ENCODE data around the gene CENPC.
"Not testable (repeated sequence)": the region's sequence is repeated elsewhere in the genome, so short reads cannot be mapped to it uniquely, and the experiment has no call there.

CENPC gene

GRCh38 chr4:67554096-67554495 is 8.8 kb upstream of the CENPC start:
- H3K9ac ChIP-seq (ENCODE audit: low read length in 5 of 5): no peak overlapping the region
- no peaks in the 10 kb centered on the region for H3K36me3 ChIP-seq (ENCODE audit: control insufficient read depth in 5 of 5, insufficient read depth in 5 of 5, low read length in 5 of 5)
- no peak overlapping the region for H3K27ac ChIP-seq (ENCODE audit: low read depth, low read length)
- H3K9me3 ChIP-seq (ENCODE audit: control insufficient read depth in 5 of 5, low read length in 5 of 5): no peaks in the 10 kb centered on the region
- no peak overlapping the region for H3K4me3 ChIP-seq (ENCODE audit: low read depth in 1 of 5, low read length in 5 of 5)
- H3K27me3 ChIP-seq (ENCODE audit: control insufficient read depth in 5 of 5, insufficient read depth in 4 of 5, low read length in 5 of 5): no peaks in the 10 kb centered on the region
- no peaks in the 10 kb centered on the region for H3K4me1 ChIP-seq (ENCODE audit: control insufficient read depth in 5 of 5, insufficient read depth in 5 of 5, low read length in 5 of 5)

- H3K27me3 ChIP-seq (ENCODE audit: control insufficient read depth in 5 of 5, insufficient read depth in 4 of 5, low read length in 5 of 5); H3K4me1 ChIP-seq (ENCODE audit: control insufficient read depth in 5 of 5, insufficient read depth in 5 of 5, low read length in 5 of 5); H3K4me3 ChIP-seq (ENCODE audit: low read depth in 1 of 5, low read length in 5 of 5); H3K27ac ChIP-seq (ENCODE audit: low read depth, low read length); H3K9ac ChIP-seq (ENCODE audit: low read length in 5 of 5); H3K36me3 ChIP-seq (ENCODE audit: control insufficient read depth in 5 of 5, insufficient read depth in 5 of 5, low read length in 5 of 5); H3K9me3 ChIP-seq (ENCODE audit: control insufficient read depth in 5 of 5, low read length in 5 of 5): not testable (repeated sequence)
Observed at GRCh38 chr4:67552146-67552792, 7.0 kb upstream of the CENPC start.

DNA sequence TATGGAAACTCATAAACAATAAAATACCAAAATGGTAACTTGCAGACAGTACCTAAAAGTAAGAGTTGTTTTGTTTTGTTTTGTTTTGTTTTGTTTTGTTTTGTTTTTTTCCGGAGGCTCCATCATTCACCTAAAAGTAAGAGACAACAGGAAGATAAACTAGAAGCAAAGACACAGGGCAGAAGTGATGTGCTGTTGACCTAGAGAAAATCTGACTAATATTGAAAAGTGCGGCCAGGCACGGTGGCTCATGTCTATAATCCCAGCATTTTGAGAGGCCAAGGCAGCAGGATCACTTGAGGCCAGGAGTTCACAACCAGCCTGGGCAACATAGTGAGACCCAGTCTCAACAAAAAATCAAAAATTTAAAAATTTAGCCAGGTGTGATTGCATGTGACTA is 5.6 kb upstream of the CENPC start:
- no peaks in the 10 kb centered on the region for H3K9me3 ChIP-seq (ENCODE audit: control insufficient read depth in 5 of 5, low read length in 5 of 5)
- no peak overlapping the region for H3K9ac ChIP-seq (ENCODE audit: low read length in 5 of 5)
- no peaks in the 10 kb centered on the region for H3K27me3 ChIP-seq (ENCODE audit: control insufficient read depth in 5 of 5, insufficient read depth in 4 of 5, low read length in 5 of 5)
- no peak overlapping the region for H3K27ac ChIP-seq (ENCODE audit: low read depth, low read length)
- H3K4me1 ChIP-seq (ENCODE audit: control insufficient read depth in 5 of 5, insufficient read depth in 5 of 5, low read length in 5 of 5): peaks cover 0 to 3% (median 0%) of the 10 kb centered on the region in 5 donors
- H3K4me3 ChIP-seq (ENCODE audit: low read depth in 1 of 5, low read length in 5 of 5): no peak overlapping the region
- no peaks in the 10 kb centered on the region for H3K36me3 ChIP-seq (ENCODE audit: control insufficient read depth in 5 of 5, insufficient read depth in 5 of 5, low read length in 5 of 5)

DNA sequence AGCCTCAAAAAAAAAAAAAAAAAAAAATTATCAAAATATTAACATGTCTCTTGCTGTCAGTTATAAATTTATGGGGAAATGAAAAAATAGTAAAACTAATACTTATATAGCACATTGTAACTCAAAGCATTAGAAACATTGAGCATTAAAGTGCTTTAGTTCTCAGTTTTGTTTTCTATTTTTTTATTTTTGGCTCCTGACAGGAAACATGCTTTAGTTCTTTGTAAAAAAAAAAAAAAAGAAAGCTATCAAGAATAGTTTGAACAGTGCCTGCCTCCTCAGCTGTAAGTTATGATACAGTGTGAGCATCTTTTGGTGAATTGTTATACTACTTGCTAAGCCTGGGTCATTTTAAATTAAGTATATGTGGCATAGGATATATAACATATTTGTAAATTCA is 5.1 kb upstream of the CENPC start:
- Histone ChIP-seq H3K9ac (ENCODE audit: low read length in 5 of 5) (no peak overlapping the region), H3K4me1 (ENCODE audit: control insufficient read depth in 5 of 5, insufficient read depth in 5 of 5, low read length in 5 of 5) (peaks cover 0 to 5% (median 0%) of the 10 kb centered on the region in 5 donors), H3K27me3 (ENCODE audit: control insufficient read depth in 5 of 5, insufficient read depth in 4 of 5, low read length in 5 of 5) (no peaks in the 10 kb centered on the region), H3K4me3 (ENCODE audit: low read depth in 1 of 5, low read length in 5 of 5) (no peak overlapping the region), H3K36me3 (ENCODE audit: control insufficient read depth in 5 of 5, insufficient read depth in 5 of 5, low read length in 5 of 5) (no peaks in the 10 kb centered on the region), H3K9me3 (ENCODE audit: control insufficient read depth in 5 of 5, low read length in 5 of 5) (no peaks in the 10 kb centered on the region), H3K27ac (ENCODE audit: low read depth, low read length) (no peak overlapping the region)

GRCh38 chr4:67549123-67549522 is 3.8 kb upstream of the CENPC start:
- Histone ChIP-seq H3K27ac (ENCODE audit: low read depth, low read length) (no peak overlapping the region), H3K27me3 (ENCODE audit: control insufficient read depth in 5 of 5, insufficient read depth in 4 of 5, low read length in 5 of 5) (no peaks in the 10 kb centered on the region), H3K36me3 (ENCODE audit: control insufficient read depth in 5 of 5, insufficient read depth in 5 of 5, low read length in 5 of 5) (no peaks in the 10 kb centered on the region), H3K4me1 (ENCODE audit: control insufficient read depth in 5 of 5, insufficient read depth in 5 of 5, low read length in 5 of 5) (peaks cover 0 to 10% (median 3%) of the 10 kb centered on the region in 5 donors), H3K9me3 (ENCODE audit: control insufficient read depth in 5 of 5, low read length in 5 of 5) (no peaks in the 10 kb centered on the region), H3K9ac (ENCODE audit: low read length in 5 of 5) (no peak overlapping the region), H3K4me3 (ENCODE audit: low read depth in 1 of 5, low read length in 5 of 5) (no peak overlapping the region)

DNA sequence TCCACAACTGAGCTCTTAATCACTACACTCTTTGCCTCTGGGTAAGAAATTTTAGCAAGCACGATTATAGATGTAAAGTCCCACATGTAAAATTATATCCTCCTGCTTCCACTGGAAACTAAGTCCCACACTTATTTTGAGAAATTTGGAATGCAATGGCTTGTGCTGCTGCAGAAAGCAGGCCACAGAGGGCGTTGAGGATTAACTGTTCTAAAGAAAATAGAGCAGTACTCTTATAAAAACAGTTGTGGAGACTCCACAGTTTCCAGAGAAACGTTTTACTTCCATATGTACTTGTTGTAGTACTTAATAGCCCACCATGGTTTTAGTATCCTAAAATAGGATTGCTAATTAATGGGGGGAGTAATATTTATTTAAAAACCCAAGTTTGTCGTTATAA is 1.7 kb upstream of the CENPC start:
- H3K9ac ChIP-seq (ENCODE audit: low read length in 5 of 5): no peak overlapping the region
- H3K9me3 ChIP-seq (ENCODE audit: control insufficient read depth in 5 of 5, low read length in 5 of 5): no peaks in the 10 kb centered on the region
- no peak overlapping the region for H3K27ac ChIP-seq (ENCODE audit: low read depth, low read length)
- H3K4me1 ChIP-seq (ENCODE audit: control insufficient read depth in 5 of 5, insufficient read depth in 5 of 5, low read length in 5 of 5): peaks cover 0 to 26% (median 11%) of the 10 kb centered on the region in 5 donors
- H3K27me3 ChIP-seq (ENCODE audit: control insufficient read depth in 5 of 5, insufficient read depth in 4 of 5, low read length in 5 of 5): no peaks in the 10 kb centered on the region
- H3K36me3 ChIP-seq (ENCODE audit: control insufficient read depth in 5 of 5, insufficient read depth in 5 of 5, low read length in 5 of 5): peaks cover 2 to 12% (median 4%) of the 10 kb centered on the region in 5 donors
- H3K4me3 ChIP-seq (ENCODE audit: low read depth in 1 of 5, low read length in 5 of 5): no peak overlapping the region

GRCh38 chr4:67546004-67546356 is 677 bp upstream of the CENPC start:
- no peaks in the 10 kb centered on the region for H3K9me3 ChIP-seq (ENCODE audit: control insufficient read depth in 5 of 5, low read length in 5 of 5)
- peak overlapping the region; percentile 77 to 92 (median 87) for H3K4me3 ChIP-seq (ENCODE audit: low read depth in 1 of 5, low read length in 5 of 5)
- peaks cover 2 to 18% (median 6%) of the 10 kb centered on the region in 5 donors for H3K36me3 ChIP-seq (ENCODE audit: control insufficient read depth in 5 of 5, insufficient read depth in 5 of 5, low read length in 5 of 5)
- H3K27ac ChIP-seq (ENCODE audit: low read depth, low read length): no peak overlapping the region
- no peaks in the 10 kb centered on the region for H3K27me3 ChIP-seq (ENCODE audit: control insufficient read depth in 5 of 5, insufficient read depth in 4 of 5, low read length in 5 of 5)
- H3K4me1 ChIP-seq (ENCODE audit: control insufficient read depth in 5 of 5, insufficient read depth in 5 of 5, low read length in 5 of 5): peaks cover 0 to 28% (median 11%) of the 10 kb centered on the region in 5 donors
- peak overlapping the region in 4 of 5 donors; percentile 43 to 73 (median 56) for H3K9ac ChIP-seq (ENCODE audit: low read length in 5 of 5)

DNA sequence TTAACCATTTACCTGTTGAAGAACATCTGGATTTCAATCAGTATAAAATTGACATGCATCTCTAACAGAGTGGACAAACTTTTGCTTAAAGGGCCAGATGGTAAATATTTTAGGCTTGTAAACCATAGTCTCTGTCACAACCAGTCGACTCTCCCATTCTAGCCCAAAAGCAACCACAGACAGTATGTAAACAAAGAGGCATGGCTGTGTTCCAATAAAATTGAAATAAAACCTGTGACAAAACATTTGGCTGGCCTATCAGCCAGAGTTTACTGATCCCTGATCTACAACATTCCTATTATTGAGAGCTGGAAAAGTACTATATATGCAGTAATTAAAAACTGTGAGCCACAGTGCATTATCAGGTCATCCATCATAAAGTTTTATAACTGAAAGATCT is 3.2 kb downstream of the CENPC start:
- Histone ChIP-seq H3K9ac (ENCODE audit: low read length in 5 of 5) (peak overlapping the region in 1 of 5 donors; percentile 37), H3K36me3 (ENCODE audit: control insufficient read depth in 5 of 5, insufficient read depth in 5 of 5, low read length in 5 of 5) (peaks cover 19 to 38% (median 28%) of the 10 kb centered on the region in 5 donors)

DNA sequence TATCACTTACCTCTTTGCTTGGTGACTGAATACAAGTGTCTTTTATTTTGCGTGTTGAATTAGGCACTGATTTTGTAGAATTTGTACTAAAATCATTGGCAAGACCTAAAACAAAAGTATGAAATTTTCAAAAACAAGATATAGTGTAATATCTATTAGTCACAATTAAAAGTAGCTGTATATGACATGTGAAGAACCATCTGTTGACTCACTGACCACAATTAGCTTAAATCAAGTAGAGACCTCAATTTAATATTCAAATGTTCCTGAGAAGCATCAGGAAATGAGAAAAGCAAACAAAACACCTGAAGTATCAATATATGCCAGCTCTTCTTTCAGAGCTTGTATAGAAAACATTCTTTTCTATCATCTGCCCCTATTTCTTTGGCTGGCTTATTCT is 5.5 kb downstream of the CENPC start:
- Histone ChIP-seq H3K4me3 (ENCODE audit: low read depth in 1 of 5, low read length in 5 of 5) (no peak overlapping the region), H3K9me3 (ENCODE audit: control insufficient read depth in 5 of 5, low read length in 5 of 5) (no peaks in the 10 kb centered on the region), H3K27me3 (ENCODE audit: control insufficient read depth in 5 of 5, insufficient read depth in 4 of 5, low read length in 5 of 5) (no peaks in the 10 kb centered on the region), H3K9ac (ENCODE audit: low read length in 5 of 5) (no peak overlapping the region), H3K4me1 (ENCODE audit: control insufficient read depth in 5 of 5, insufficient read depth in 5 of 5, low read length in 5 of 5) (peaks cover 0 to 25% (median 11%) of the 10 kb centered on the region in 5 donors), H3K36me3 (ENCODE audit: control insufficient read depth in 5 of 5, insufficient read depth in 5 of 5, low read length in 5 of 5) (peaks cover 19 to 57% (median 42%) of the 10 kb centered on the region in 5 donors), H3K27ac (ENCODE audit: low read depth, low read length) (no peak overlapping the region)

More for the DNA sequence above, 3.2 kb downstream of the CENPC start:
- Histone ChIP-seq H3K27me3 (ENCODE audit: control insufficient read depth in 5 of 5, insufficient read depth in 4 of 5, low read length in 5 of 5) (no peaks in the 10 kb centered on the region), H3K4me1 (ENCODE audit: control insufficient read depth in 5 of 5, insufficient read depth in 5 of 5, low read length in 5 of 5) (peaks cover 0 to 28% (median 11%) of the 10 kb centered on the region in 5 donors), H3K9me3 (ENCODE audit: control insufficient read depth in 5 of 5, low read length in 5 of 5) (no peaks in the 10 kb centered on the region), H3K4me3 (ENCODE audit: low read depth in 1 of 5, low read length in 5 of 5) (no peak overlapping the region), H3K27ac (ENCODE audit: low read depth, low read length) (no peak overlapping the region)

- Histone ChIP-seq H3K36me3 (ENCODE audit: control insufficient read depth in 5 of 5, insufficient read depth in 5 of 5, low read length in 5 of 5) (peaks cover 30 to 65% (median 58%) of the 10 kb centered on the region in 5 donors), H3K4me1 (ENCODE audit: control insufficient read depth in 5 of 5, insufficient read depth in 5 of 5, low read length in 5 of 5) (no peaks in the 10 kb centered on the region), H3K27me3 (ENCODE audit: control insufficient read depth in 5 of 5, insufficient read depth in 4 of 5, low read length in 5 of 5) (no peaks in the 10 kb centered on the region), H3K27ac (ENCODE audit: low read depth, low read length) (no peak overlapping the region), H3K4me3 (ENCODE audit: low read depth in 1 of 5, low read length in 5 of 5) (no peak overlapping the region), H3K9me3 (ENCODE audit: control insufficient read depth in 5 of 5, low read length in 5 of 5) (no peaks in the 10 kb centered on the region), H3K9ac (ENCODE audit: low read length in 5 of 5) (no peak overlapping the region)
Observed at GRCh38 chr4:67535280-67535840, 9.9 kb downstream of the CENPC start.

Data from subcutaneous abdominal adipose tissue (tissue), 5 donors.